IMR-90 (cell line): ENCODE data around the gene SEMA5A. TPM values are rescaled to one million over a fixed set of nuclear protein-coding genes. Genes with fewer than 3 reads are reported as not detected.

ENCODE experiments used
- ATAC-seq: fragments of 200-7000 bp; cut with Tn5 transposase; 2 replicates; pipeline ENCODE4 v1.9.1; 2020; ENCODE audit warnings: low read depth, mild to moderate bottlenecking, moderate library complexity
- BruUV-seq: library from RNA; stranded (reverse); fragments of 400-500 nt; replicated peaks from 2 replicates; lab custom pipeline; 2021; lab: Mats Ljungman, UMichigan
- CTCF ChIA-PET: fragments of 300-600 bp; formaldehyde crosslinking; extraction: SDS; loops from one replicate; lab custom pipeline; 2021; ENCODE audit warnings: antibody characterized with exemption; lab: Yijun Ruan, JAX
- POLR2A ChIA-PET: fragments of 300-600 bp; sonication (Branson Sonifier 250); formaldehyde crosslinking; loops from one replicate; lab custom pipeline; 2022; ENCODE audit warnings: antibody characterized with exemption; ENCODE audit not compliant: unreplicated experiment; lab: Charles Lee
- DNase-seq: peaks from one replicate; pipeline ENCODE4 v3.0.0; 2013
- H2AFZ ChIP-seq: replicated peaks from 2 replicates; pipeline ENCODE3; 2013; ENCODE audit warnings: low read length, mild to moderate bottlenecking; ENCODE audit not compliant: poor library complexity
- H2AK5ac ChIP-seq: 2 replicates; pipeline ENCODE4 v1.6.1; 2013; ENCODE audit warnings: low read depth, low read length, inconsistent platforms
- H2AK9ac ChIP-seq: replicated peaks from 2 replicates; pipeline ENCODE3; 2013; ENCODE audit warnings: mild to moderate bottlenecking, low read depth, low read length, moderate library complexity; ENCODE audit not compliant: poor library complexity
- H2BK120ac ChIP-seq: 2 replicates; pipeline ENCODE4 v1.6.1; 2013; ENCODE audit warnings: low read depth, low read length, inconsistent platforms
- H2BK15ac ChIP-seq: 3 replicates; pipeline ENCODE4 v1.6.1; 2013; ENCODE audit warnings: low read depth, low read length, inconsistent platforms
- H2BK20ac ChIP-seq: 2 replicates; pipeline ENCODE4 v1.6.1; 2013; ENCODE audit warnings: low read depth, mild to moderate bottlenecking, inconsistent platforms, low read length, moderate library complexity
- H2BK5ac ChIP-seq: 2 replicates; pipeline ENCODE4 v1.6.1; 2013; ENCODE audit warnings: mild to moderate bottlenecking, low read depth, low read length, inconsistent platforms; ENCODE audit not compliant: poor library complexity, severe bottlenecking
- H3K14ac ChIP-seq: replicated peaks from 2 replicates; pipeline ENCODE4 v1.6.1; 2013; ENCODE audit warnings: low read depth, low read length, inconsistent platforms
- H3K18ac ChIP-seq: 2 replicates; pipeline ENCODE4 v1.6.1; 2013; ENCODE audit warnings: low read depth, low read length, control low read depth
- H3K23ac ChIP-seq: 2 replicates; pipeline ENCODE4 v1.6.1; 2013; ENCODE audit warnings: low read depth, low read length, inconsistent platforms
- H3K27ac ChIP-seq: 2 replicates; pipeline ENCODE4 v1.5.1; 2013; ENCODE audit warnings: mild to moderate bottlenecking, control low read depth, low read length; ENCODE audit not compliant: insufficient read depth
- H3K27me3 ChIP-seq: 2 replicates; pipeline ENCODE4 v1.6.1; 2013; ENCODE audit warnings: low read length; ENCODE audit not compliant: control insufficient read depth, insufficient read depth
- H3K36me3 ChIP-seq: 2 replicates; pipeline ENCODE4 v1.6.1; 2013; ENCODE audit warnings: low read length, mixed read lengths; ENCODE audit not compliant: control insufficient read depth, insufficient read depth
- H3K4ac ChIP-seq: 2 replicates; pipeline ENCODE4 v1.6.1; 2013; ENCODE audit warnings: low read depth, low read length, inconsistent platforms
- H3K4me1 ChIP-seq: 2 replicates; pipeline ENCODE4 v1.6.1; 2013; ENCODE audit warnings: low read length, mixed read lengths; ENCODE audit not compliant: control insufficient read depth, insufficient read depth
- H3K4me2 ChIP-seq: 2 replicates; pipeline ENCODE4 v1.6.1; 2013; ENCODE audit warnings: low read depth, mild to moderate bottlenecking, control low read depth, low read length, moderate library complexity
- H3K4me3 ChIP-seq: 2 replicates; pipeline ENCODE4 v1.5.1; 2013; ENCODE audit warnings: low read depth, mild to moderate bottlenecking, control low read depth, low read length, moderate library complexity; ENCODE audit not compliant: insufficient read depth
- H3K56ac ChIP-seq: 2 replicates; pipeline ENCODE4 v1.6.1; 2013; ENCODE audit warnings: low read length, inconsistent platforms; ENCODE audit not compliant: insufficient read depth; ENCODE audit errors: extremely low read depth
- H3K79me1 ChIP-seq, 2 experiments: 2 replicates each; pipeline ENCODE4 v1.6.1; 2013; ENCODE audit warnings: low read length in 2 of 2, inconsistent platforms in 1 of 2, low read depth in 1 of 2
- H3K9ac ChIP-seq: 2 replicates; pipeline ENCODE4 v1.6.1; 2013; ENCODE audit warnings: low read depth, low read length, control low read depth
- H3K9me1 ChIP-seq: 2 replicates; pipeline ENCODE4 v1.6.1; 2013; ENCODE audit warnings: low read length, inconsistent platforms; ENCODE audit not compliant: insufficient read depth
- H3K9me3 ChIP-seq: 2 replicates; pipeline ENCODE4 v1.6.1; 2013; ENCODE audit warnings: low read length; ENCODE audit not compliant: control insufficient read depth, insufficient read depth
- H4K20me1 ChIP-seq: 2 replicates; pipeline ENCODE4 v1.6.1; 2013; ENCODE audit warnings: low read length, inconsistent platforms; ENCODE audit not compliant: insufficient read depth
- H4K5ac ChIP-seq: 2 replicates; pipeline ENCODE4 v1.6.1; 2013; ENCODE audit warnings: mild to moderate bottlenecking, low read depth, low read length, control low read depth
- H4K8ac ChIP-seq, 2 experiments: 2 replicates each; pipeline ENCODE4 v1.6.1; 2013; ENCODE audit warnings: low read depth in 2 of 2, low read length in 2 of 2, control low read depth in 1 of 2, inconsistent platforms in 1 of 2
- H4K91ac ChIP-seq: 2 replicates; pipeline ENCODE4 v1.6.1; 2013; ENCODE audit warnings: low read depth, low read length, inconsistent platforms; ENCODE audit not compliant: insufficient read depth
- BHLHE40 ChIP-seq: fragments of 150-350 bp; IDR thresholded peaks from 2 replicates; pipeline ENCODE4 v1.6.1; 2016; ENCODE audit warnings: mild to moderate bottlenecking, low read depth, low read length
- CEBPB ChIP-seq: IDR thresholded peaks from 2 replicates; pipeline ENCODE4 v1.6.1; 2012; ENCODE audit warnings: low read depth, low read length, improper control_type of control experiment
- CHD1 ChIP-seq: IDR thresholded peaks from 2 replicates; pipeline ENCODE4 v1.6.1; 2012; ENCODE audit warnings: low read depth, low read length, improper control_type of control experiment
- CTCF ChIP-seq: conservative IDR thresholded peaks from 2 replicates; pipeline ENCODE4 v1.5.1; 2012; ENCODE audit warnings: mild to moderate bottlenecking, low read depth, low read length, improper control_type of control experiment
- FOS ChIP-seq: fragments of 150-350 bp; IDR thresholded peaks from 2 replicates; pipeline ENCODE4 v1.6.1; 2016; ENCODE audit warnings: low read depth, low read length
- MAFK ChIP-seq: IDR thresholded peaks from 2 replicates; pipeline ENCODE4 v1.6.1; 2012; ENCODE audit warnings: low read depth, low read length, improper control_type of control experiment
- MAZ ChIP-seq: IDR thresholded peaks from 2 replicates; pipeline ENCODE4 v1.6.1; 2012; ENCODE audit warnings: low read depth, mild to moderate bottlenecking, low read length, improper control_type of control experiment, moderate library complexity, borderline replicate concordance
- MXI1 ChIP-seq: IDR thresholded peaks from 2 replicates; pipeline ENCODE4 v1.6.1; 2012; ENCODE audit warnings: low read depth, mild to moderate bottlenecking, low read length, moderate library complexity, borderline replicate concordance
- NFE2L2 ChIP-seq: fragments of 150-350 bp; IDR thresholded peaks from 2 replicates; pipeline ENCODE4 v1.6.1; 2016; ENCODE audit warnings: low read depth, mild to moderate bottlenecking, low read length
- POLR2A ChIP-seq: IDR thresholded peaks from 2 replicates; pipeline ENCODE4 v1.6.1; 2012; ENCODE audit warnings: mild to moderate bottlenecking, low read depth, low read length
- RAD21 ChIP-seq: IDR thresholded peaks from 2 replicates; pipeline ENCODE4 v1.6.1; 2012; ENCODE audit warnings: low read length, improper control_type of control experiment
- RCOR1 ChIP-seq: IDR thresholded peaks from 2 replicates; pipeline ENCODE4 v1.6.1; 2012; ENCODE audit warnings: mild to moderate bottlenecking, low read length, improper control_type of control experiment; ENCODE audit not compliant: insufficient replicate concordance
- RFX5 ChIP-seq: IDR thresholded peaks from 2 replicates; pipeline ENCODE4 v1.8.0; 2012; ENCODE audit warnings: low read depth, mild to moderate bottlenecking, low read length, moderate library complexity
- SMC3 ChIP-seq: fragments of 150-350 bp; IDR thresholded peaks from 2 replicates; pipeline ENCODE4 v1.6.1; 2016; ENCODE audit warnings: low read depth, mild to moderate bottlenecking, antibody characterized with exemption, low read length, moderate library complexity
- USF2 ChIP-seq: fragments of 150-350 bp; IDR thresholded peaks from 2 replicates; pipeline ENCODE4 v1.6.1; 2017; ENCODE audit warnings: mild to moderate bottlenecking, antibody characterized with exemption, low read length, low read depth
- WGBS, 2 experiments: methylation state at CpG; one replicate each; pipeline versions ENCODE4 v1.1.5 to v1.1.7; 2013; ENCODE audit warnings: missing lambda C conversion rate in 2 of 2; ENCODE audit not compliant: insufficient read length in 1 of 2; ENCODE audit errors: extremely low coverage in 2 of 2; 5-methylcytosine and 5-hydroxymethylcytosine counted together
- dilution Hi-C: fragments of 300-500 bp; cut with HindIII; formaldehyde crosslinking; loops from one replicate; pipeline ENCODE4 v1.14.3; 2018; ENCODE audit warnings: low sequenced_read_pairs; ENCODE audit not compliant: unreplicated experiment
- in situ Hi-C: fragments of 300-500 bp; cut with MboI; formaldehyde crosslinking; loops from 3 replicates; pipeline ENCODE4 v1.14.3; 2019; ENCODE audit warnings: low sequenced_read_pairs, inconsistent platforms, mixed read lengths
- intact Hi-C: fragments of 100-400 bp; cut with micrococcal nuclease; formaldehyde crosslinking; loops from 2 replicates; pipeline ENCODE4 v1.10.0; 2022
- polyA plus RNA-seq, 3 experiments: library from polyadenylated mRNA; depleted of rRNA; stranded (reverse); fragments of >200 nt; gene quantifications; 2 replicates each; pipeline ENCODE4 v1.2.3, GENCODE V29; 2012; ENCODE audit warnings: low replicate concordance in 1 of 3
- total RNA-seq: library from RNA; depleted of rRNA; stranded (reverse); fragments of >200 nt; gene quantifications from 2 replicates; pipeline ENCODE4 v1.2.3, GENCODE V29; 2012
- TF ChIP-seq, protein P1 (sequence below): fragments of 150-350 bp; IDR thresholded peaks from 2 replicates; pipeline ENCODE4 v1.6.1; 2016; ENCODE audit warnings: low read depth, mild to moderate bottlenecking, low read length, moderate library complexity, borderline replicate concordance

The SEMA5A gene
- total and polyA plus RNA-seq, 2 of the 4 experiments (the other 2 are of a cell fraction), result 8.2 to 9.9 TPM

- BruUV-seq, result no TSS peak
- Histone ChIP-seq H2BK20ac (no peak overlapping the region), H3K56ac (no peak overlapping the region), H3K9ac (no peak overlapping the region), H3K18ac (no peak overlapping the region), H3K4ac (no peak overlapping the region), H3K27me3 (no peaks in the 10 kb centered on the region), H3K23ac (no peak overlapping the region), H3K4me1 (peaks cover 4% of the 10 kb centered on the region), H3K36me3 (peaks cover 5% of the 10 kb centered on the region), H4K5ac (no peak overlapping the region), H2BK15ac (no peak overlapping the region), H3K14ac (no peak overlapping the region), H3K4me2 (no peak overlapping the region), H4K20me1 (no peaks in the 10 kb centered on the region), H3K27ac (no peak overlapping the region), H4K91ac (no peak overlapping the region), H3K4me3 (no peak overlapping the region), H3K79me1 (peaks cover 0 to 19% of the 10 kb centered on the region in 2 experiments; a peak in 1 of 4 replicates), H2AK5ac (no peak overlapping the region), H2BK5ac (no peak overlapping the region), H4K8ac (no peak overlapping the region), H2BK120ac (peak overlapping the region; percentile 34; the same call in 1 of the 2 replicates), H2AK9ac (no peak overlapping the region), H3K9me3 (peaks cover 2% of the 10 kb centered on the region; the same call in 1 of the 2 replicates), H2AFZ (no peak overlapping the region), H3K9me1 (peaks cover 28% of the 10 kb centered on the region)
- ATAC-seq (peak; percentile 48; the same call in 1 of the 2 replicates), DNase-seq (peak; percentile 59)
- ChIA-PET POLR2A (no interaction called here), CTCF (no interaction called here)
- WGBS, 2 experiments, result no CpG with 5 or more reads among the region's 3 CpGs
- no peak for TF ChIP-seq USF2
- no peak for TF ChIP-seq POLR2A
- TF ChIP-seq, protein P1, sequence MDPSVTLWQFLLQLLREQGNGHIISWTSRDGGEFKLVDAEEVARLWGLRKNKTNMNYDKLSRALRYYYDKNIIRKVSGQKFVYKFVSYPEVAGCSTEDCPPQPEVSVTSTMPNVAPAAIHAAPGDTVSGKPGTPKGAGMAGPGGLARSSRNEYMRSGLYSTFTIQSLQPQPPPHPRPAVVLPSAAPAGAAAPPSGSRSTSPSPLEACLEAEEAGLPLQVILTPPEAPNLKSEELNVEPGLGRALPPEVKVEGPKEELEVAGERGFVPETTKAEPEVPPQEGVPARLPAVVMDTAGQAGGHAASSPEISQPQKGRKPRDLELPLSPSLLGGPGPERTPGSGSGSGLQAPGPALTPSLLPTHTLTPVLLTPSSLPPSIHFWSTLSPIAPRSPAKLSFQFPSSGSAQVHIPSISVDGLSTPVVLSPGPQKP, result no peak
- TF ChIP-seq MAZ, result no peak
- TF ChIP-seq RFX5, result no peak
- no peak for TF ChIP-seq MAFK
- TF ChIP-seq CEBPB, result no peak
- TF ChIP-seq FOS, result no peak
- TF ChIP-seq MXI1, result no peak
- TF ChIP-seq NFE2L2, result no peak
- TF ChIP-seq BHLHE40, result no peak
- no peak for TF ChIP-seq CHD1
- TF ChIP-seq RAD21, result no peak
- TF ChIP-seq SMC3, result no peak
- TF ChIP-seq RCOR1, result no peak
- TF ChIP-seq CTCF, result no peak
- intact Hi-C loops, result no loop called here
- in situ Hi-C loops, result no loop called here
- dilution Hi-C loops, result no loop called here
These were observed 347.5 kb downstream of the SEMA5A start for GRCh38 chr5:9198394-9198793.
